Measurements from ENCODE around the gene FAM13A.

- TF ChIP-seq EZH2 (IDR thresholded peaks at IDR 0.05; ENCODE audit: borderline replicate concordance, low read depth, low read length, severe bottlenecking) = no peak
- TF ChIP-seq, protein P1, sequence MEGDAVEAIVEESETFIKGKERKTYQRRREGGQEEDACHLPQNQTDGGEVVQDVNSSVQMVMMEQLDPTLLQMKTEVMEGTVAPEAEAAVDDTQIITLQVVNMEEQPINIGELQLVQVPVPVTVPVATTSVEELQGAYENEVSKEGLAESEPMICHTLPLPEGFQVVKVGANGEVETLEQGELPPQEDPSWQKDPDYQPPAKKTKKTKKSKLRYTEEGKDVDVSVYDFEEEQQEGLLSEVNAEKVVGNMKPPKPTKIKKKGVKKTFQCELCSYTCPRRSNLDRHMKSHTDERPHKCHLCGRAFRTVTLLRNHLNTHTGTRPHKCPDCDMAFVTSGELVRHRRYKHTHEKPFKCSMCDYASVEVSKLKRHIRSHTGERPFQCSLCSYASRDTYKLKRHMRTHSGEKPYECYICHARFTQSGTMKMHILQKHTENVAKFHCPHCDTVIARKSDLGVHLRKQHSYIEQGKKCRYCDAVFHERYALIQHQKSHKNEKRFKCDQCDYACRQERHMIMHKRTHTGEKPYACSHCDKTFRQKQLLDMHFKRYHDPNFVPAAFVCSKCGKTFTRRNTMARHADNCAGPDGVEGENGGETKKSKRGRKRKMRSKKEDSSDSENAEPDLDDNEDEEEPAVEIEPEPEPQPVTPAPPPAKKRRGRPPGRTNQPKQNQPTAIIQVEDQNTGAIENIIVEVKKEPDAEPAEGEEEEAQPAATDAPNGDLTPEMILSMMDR (IDR thresholded peaks at IDR 0.05; ENCODE audit: extremely low read depth in 1 of 2, insufficient read depth in 1 of 2, low read depth in 1 of 2, low read length in 2 of 2) = no peak
- TF ChIP-seq POLR2A (IDR thresholded peaks at IDR 0.05; ENCODE audit: low read depth, low read length) = no peak
- TF ChIP-seq, protein P2, sequence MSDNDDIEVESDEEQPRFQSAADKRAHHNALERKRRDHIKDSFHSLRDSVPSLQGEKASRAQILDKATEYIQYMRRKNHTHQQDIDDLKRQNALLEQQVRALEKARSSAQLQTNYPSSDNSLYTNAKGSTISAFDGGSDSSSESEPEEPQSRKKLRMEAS (IDR thresholded peaks at IDR 0.05; ENCODE audit: insufficient read depth, insufficient read length) = no peak
- no peak for TF ChIP-seq FOS (IDR thresholded peaks at IDR 0.05; ENCODE audit: borderline replicate concordance, insufficient read depth, low read length)
- no peak for TF ChIP-seq MYC (IDR thresholded peaks at IDR 0.05; ENCODE audit: low read depth, low read length)
- no peak for TF ChIP-seq GATA2 (IDR thresholded peaks at IDR 0.05; ENCODE audit: insufficient read depth, insufficient read length, low read depth, low read length)
- TF ChIP-seq POLR2AphosphoS5 (IDR thresholded peaks at IDR 0.05; ENCODE audit: insufficient read depth, low read depth, low read length) = no peak
- TF ChIP-seq JUN (IDR thresholded peaks at IDR 0.05; ENCODE audit: borderline replicate concordance, insufficient read depth, insufficient read length, low read depth) = no peak
Measured at GRCh38 chr4:88759039-88759894, 297.7 kb downstream of the FAM13A start.
